ENCODE data around the gene CBLN1. TPM values are rescaled to one million over a fixed set of nuclear protein-coding genes. Genes with fewer than 3 reads are reported as not detected.

CBLN1 gene
- total RNA-seq, 5 donors from 2014 or later (not counting 1 experiment from before 2014, with no cell fraction given): not detected

- Histone ChIP-seq H3K27me3 (replicated peaks in 1 of 2; ENCODE audit: control insufficient read depth in 2 of 2, extremely low read depth in 1 of 2, insufficient read depth in 2 of 2, low read length in 1 of 2) (peaks cover 0 to 9% of the 10 kb centered on the region in 2 experiments), H3K4me3 (ENCODE audit: control insufficient read depth in 1 of 2, extremely low read depth in 1 of 2, low read length in 1 of 2) (no peak overlapping the region), H3K27ac (ENCODE audit: low read length) (no peak overlapping the region), H3K9me3 (no peaks in the 10 kb centered on the region), H3K4me1 (ENCODE audit: control insufficient read depth in 1 of 2, extremely low read depth in 1 of 2, insufficient read depth in 2 of 2, low read length in 2 of 2) (no peaks in the 10 kb centered on the region), H3K36me3 (ENCODE audit: control insufficient read depth in 2 of 2, extremely low read depth in 1 of 2, insufficient read depth in 1 of 2, low read length in 1 of 2) (no peaks in the 10 kb centered on the region)
- Mint-ChIP-seq H3K4me1 (no peaks in the 10 kb centered on the region), H3K36me3 (no peaks in the 10 kb centered on the region), H3K27me3 (peaks cover 11 to 13% of the 10 kb centered on the region in 2 donors), H3K9me3 (peaks cover 0 to 5% (median 4%) of the 10 kb centered on the region in 3 donors), H3K4me3 (no peak overlapping the region), H3K27ac (no peak overlapping the region)
- 80% methylated on average over 1 of the region's 1 CpG for WGBS (ENCODE audit: insufficient coverage)
- DNase-seq (no peak), ATAC-seq (replicated peaks in 1 of 4) (no peak)
- CTCF ChIA-PET: no interaction called here
- POLR2A ChIA-PET: no interaction called here
Observed at GRCh38 chr16:49268667-49269066, 13.0 kb downstream of the CBLN1 start.

GRCh38 chr16:49262501-49262900 lies 19.1 kb downstream of the CBLN1 start:
- Histone ChIP-seq H3K36me3 (ENCODE audit: control insufficient read depth in 2 of 2, extremely low read depth in 1 of 2, insufficient read depth in 1 of 2, low read length in 1 of 2) (no peaks in the 10 kb centered on the region), H3K9me3 (no peaks in the 10 kb centered on the region), H3K4me3 (ENCODE audit: control insufficient read depth in 1 of 2, extremely low read depth in 1 of 2, low read length in 1 of 2) (no peak overlapping the region), H3K4me1 (ENCODE audit: control insufficient read depth in 1 of 2, extremely low read depth in 1 of 2, insufficient read depth in 2 of 2, low read length in 2 of 2) (no peaks in the 10 kb centered on the region), H3K27me3 (replicated peaks in 1 of 2; ENCODE audit: control insufficient read depth in 2 of 2, extremely low read depth in 1 of 2, insufficient read depth in 2 of 2, low read length in 1 of 2) (peaks cover 0 to 4% of the 10 kb centered on the region in 2 experiments), H3K27ac (ENCODE audit: low read length) (no peak overlapping the region)
- DNase-seq (no peak), ATAC-seq (replicated peaks in 1 of 4) (no peak)
- 83% methylated on average over 5 of the region's 5 CpGs for WGBS (ENCODE audit: insufficient coverage)
- ChIA-PET CTCF (no interaction called here), POLR2A (no interaction called here)
- H3K27me3 Mint-ChIP-seq: peaks cover 2 to 8% of the 10 kb centered on the region in 2 donors
- H3K36me3 Mint-ChIP-seq: no peaks in the 10 kb centered on the region
- no peak overlapping the region for H3K4me3 Mint-ChIP-seq
- peaks cover 0 to 7% (median 5%) of the 10 kb centered on the region in 3 donors for H3K9me3 Mint-ChIP-seq
- no peaks in the 10 kb centered on the region for H3K4me1 Mint-ChIP-seq
- H3K27ac Mint-ChIP-seq: no peak overlapping the region

DNA sequence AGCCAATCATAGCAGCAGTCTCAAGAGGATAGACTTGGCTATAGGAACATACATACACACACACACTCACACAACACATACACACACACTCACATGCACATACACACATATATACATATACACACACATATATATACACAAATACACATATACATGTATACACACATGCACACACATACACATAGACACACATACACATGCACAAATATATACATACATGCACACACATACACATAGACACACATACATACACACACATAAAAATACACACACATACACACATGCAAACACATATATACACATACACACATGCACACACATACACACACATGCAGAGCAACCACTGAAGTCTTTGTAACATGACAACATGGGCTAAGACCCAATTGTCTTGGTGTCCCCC lies 19.7 kb downstream of the CBLN1 start:
- POLR2A ChIA-PET: interaction anchor here in 1 of 2 donors (0.7 kb wide), 1 partner anchor 544 kb away, joined by 3 read pairs; no protein-coding TSS in a partner anchor
- no peak overlapping the region for H3K4me3 Mint-ChIP-seq
- ATAC-seq (replicated peaks in 1 of 4): no peak

DNA sequence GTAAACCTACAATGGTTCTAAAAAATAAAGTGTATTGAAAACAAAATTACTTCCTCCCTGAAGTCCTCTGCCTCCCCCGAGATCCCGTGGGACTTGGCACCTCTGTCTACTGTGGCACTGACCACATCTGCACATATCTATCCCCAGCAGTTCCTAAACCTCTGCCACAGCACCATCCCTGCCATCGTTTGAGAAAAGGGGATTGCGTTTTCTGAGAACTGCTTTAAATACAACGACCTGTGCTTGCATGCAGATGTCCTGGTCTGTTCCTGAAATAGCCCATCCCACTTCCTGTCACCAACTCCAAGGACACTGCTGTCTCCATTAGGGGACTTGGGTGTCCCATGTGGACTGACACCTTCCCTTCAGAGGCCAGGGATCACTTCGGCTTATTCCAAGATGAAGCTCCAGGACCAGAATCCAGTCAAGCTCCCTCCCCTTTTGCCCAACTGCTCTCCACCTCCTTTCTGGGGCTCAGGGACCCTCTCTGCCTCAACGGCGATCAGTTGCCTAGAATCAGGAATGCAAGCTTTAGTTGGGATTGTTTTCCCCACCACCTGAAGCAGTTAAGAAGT lies 20.6 kb downstream of the CBLN1 start:
- H3K27ac ChIP-seq (ENCODE audit: low read length): no peak overlapping the region
- H3K4me3 ChIP-seq (ENCODE audit: control insufficient read depth in 1 of 2, extremely low read depth in 1 of 2, low read length in 1 of 2): no peak overlapping the region
- Mint-ChIP-seq H3K27ac (no peak overlapping the region), H3K4me1 (no peaks in the 10 kb centered on the region), H3K9me3 (peaks cover under 1 to 7% (median 5%) of the 10 kb centered on the region in 3 donors), H3K4me3 (no peak overlapping the region), H3K36me3 (no peaks in the 10 kb centered on the region), H3K27me3 (peaks cover 2 to 8% of the 10 kb centered on the region in 2 donors)
- no peak for ATAC-seq (replicated peaks in 1 of 4)
- H3K9me3 ChIP-seq: no peaks in the 10 kb centered on the region
- POLR2A ChIA-PET: interaction anchor here in 1 of 2 donors (0.7 kb wide), 1 partner anchor 545 kb away, joined by 3 read pairs; no protein-coding TSS in a partner anchor
- CTCF ChIA-PET: no interaction called here
- 47% methylated on average over 6 of the region's 8 CpGs for WGBS (ENCODE audit: insufficient coverage)
- no peaks in the 10 kb centered on the region for H3K36me3 ChIP-seq (ENCODE audit: control insufficient read depth in 2 of 2, extremely low read depth in 1 of 2, insufficient read depth in 1 of 2, low read length in 1 of 2)
- DNase-seq: no peak
- peaks cover 0 to 1% of the 10 kb centered on the region in 2 experiments for H3K27me3 ChIP-seq (replicated peaks in 1 of 2; ENCODE audit: control insufficient read depth in 2 of 2, extremely low read depth in 1 of 2, insufficient read depth in 2 of 2, low read length in 1 of 2)
- no peaks in the 10 kb centered on the region for H3K4me1 ChIP-seq (ENCODE audit: control insufficient read depth in 1 of 2, extremely low read depth in 1 of 2, insufficient read depth in 2 of 2, low read length in 2 of 2)

More for the DNA sequence above, 19.7 kb downstream of the CBLN1 start:
- Histone ChIP-seq H3K4me1 (ENCODE audit: control insufficient read depth in 1 of 2, extremely low read depth in 1 of 2, insufficient read depth in 2 of 2, low read length in 2 of 2) (no peaks in the 10 kb centered on the region), H3K9me3 (no peaks in the 10 kb centered on the region), H3K4me3 (ENCODE audit: control insufficient read depth in 1 of 2, extremely low read depth in 1 of 2, low read length in 1 of 2) (no peak overlapping the region), H3K36me3 (ENCODE audit: control insufficient read depth in 2 of 2, extremely low read depth in 1 of 2, insufficient read depth in 1 of 2, low read length in 1 of 2) (no peaks in the 10 kb centered on the region), H3K27me3 (replicated peaks in 1 of 2; ENCODE audit: control insufficient read depth in 2 of 2, extremely low read depth in 1 of 2, insufficient read depth in 2 of 2, low read length in 1 of 2) (peaks cover 0 to 4% of the 10 kb centered on the region in 2 experiments), H3K27ac (ENCODE audit: low read length) (no peak overlapping the region)
- peaks cover 2 to 8% of the 10 kb centered on the region in 2 donors for H3K27me3 Mint-ChIP-seq
- peaks cover 0 to 7% (median 5%) of the 10 kb centered on the region in 3 donors for H3K9me3 Mint-ChIP-seq
- CTCF ChIA-PET: no interaction called here
- H3K4me1 Mint-ChIP-seq: no peaks in the 10 kb centered on the region
- DNase-seq: no peak
- no peak overlapping the region for H3K27ac Mint-ChIP-seq
- H3K36me3 Mint-ChIP-seq: no peaks in the 10 kb centered on the region

DNA sequence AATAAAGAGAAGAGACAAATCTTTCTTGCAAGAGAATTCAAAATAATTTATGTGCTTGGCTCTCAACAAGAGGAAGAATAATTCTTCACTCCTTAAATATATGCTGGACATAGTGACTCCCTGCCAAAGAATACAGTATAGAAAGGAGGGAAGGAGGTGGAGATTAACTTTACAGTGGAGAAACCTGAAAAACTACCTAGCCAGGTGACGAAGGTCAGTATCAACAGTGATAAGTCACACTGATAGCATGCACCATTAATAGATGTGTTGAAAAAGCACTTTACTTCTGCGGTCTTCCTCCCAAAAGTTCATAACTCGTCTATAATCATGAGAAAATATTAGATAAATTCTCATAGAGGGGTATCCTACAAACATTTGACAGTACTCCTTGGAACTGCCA lies 21.4 kb downstream of the CBLN1 start:
- peaks cover 5 to 13% (median 5%) of the 10 kb centered on the region in 3 donors for H3K9me3 Mint-ChIP-seq
- no peaks in the 10 kb centered on the region for H3K4me1 Mint-ChIP-seq
- CTCF ChIA-PET: no interaction called here
- no peak overlapping the region for H3K4me3 Mint-ChIP-seq
- no peaks in the 10 kb centered on the region for H3K36me3 Mint-ChIP-seq
- no peak overlapping the region for H3K27ac Mint-ChIP-seq
- Histone ChIP-seq H3K4me1 (ENCODE audit: control insufficient read depth in 1 of 2, extremely low read depth in 1 of 2, insufficient read depth in 2 of 2, low read length in 2 of 2) (no peaks in the 10 kb centered on the region), H3K4me3 (ENCODE audit: control insufficient read depth in 1 of 2, extremely low read depth in 1 of 2, low read length in 1 of 2) (no peak overlapping the region), H3K9me3 (no peaks in the 10 kb centered on the region), H3K27me3 (replicated peaks in 1 of 2; ENCODE audit: control insufficient read depth in 2 of 2, extremely low read depth in 1 of 2, insufficient read depth in 2 of 2, low read length in 1 of 2) (no peaks in the 10 kb centered on the region), H3K36me3 (ENCODE audit: control insufficient read depth in 2 of 2, extremely low read depth in 1 of 2, insufficient read depth in 1 of 2, low read length in 1 of 2) (no peaks in the 10 kb centered on the region), H3K27ac (ENCODE audit: low read length) (no peak overlapping the region)
- no CpG with 5 or more reads among the region's 3 CpGs for WGBS (ENCODE audit: insufficient coverage)
- POLR2A ChIA-PET: no interaction called here
- no peak for DNase-seq
- peaks cover 2 to 13% of the 10 kb centered on the region in 2 donors for H3K27me3 Mint-ChIP-seq
- no peak for ATAC-seq (replicated peaks in 1 of 4)

DNA sequence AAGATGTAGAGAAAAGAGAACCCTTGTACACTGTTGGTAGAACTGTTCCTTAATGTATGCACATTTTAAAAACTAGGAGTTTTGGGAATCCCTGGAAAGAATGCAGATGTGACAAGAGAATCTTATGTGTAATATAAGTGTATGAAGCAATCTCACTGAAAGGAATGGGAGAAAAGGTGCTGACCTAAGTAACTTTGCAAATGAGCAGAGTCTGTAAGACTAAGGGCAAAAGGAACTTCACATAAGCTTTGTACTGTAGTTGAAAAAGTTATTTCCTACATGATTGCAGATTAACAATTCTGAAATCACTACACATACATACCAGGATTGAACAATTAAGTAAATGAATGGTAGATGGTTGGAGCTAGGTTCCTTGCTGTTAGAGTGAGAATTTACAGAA lies 22.3 kb downstream of the CBLN1 start:
- Histone ChIP-seq H3K4me3 (ENCODE audit: control insufficient read depth in 1 of 2, extremely low read depth in 1 of 2, low read length in 1 of 2) (no peak overlapping the region), H3K9me3 (no peaks in the 10 kb centered on the region), H3K36me3 (ENCODE audit: control insufficient read depth in 2 of 2, extremely low read depth in 1 of 2, insufficient read depth in 1 of 2, low read length in 1 of 2) (no peaks in the 10 kb centered on the region), H3K27ac (ENCODE audit: low read length) (no peak overlapping the region), H3K4me1 (ENCODE audit: control insufficient read depth in 1 of 2, extremely low read depth in 1 of 2, insufficient read depth in 2 of 2, low read length in 2 of 2) (no peaks in the 10 kb centered on the region), H3K27me3 (replicated peaks in 1 of 2; ENCODE audit: control insufficient read depth in 2 of 2, extremely low read depth in 1 of 2, insufficient read depth in 2 of 2, low read length in 1 of 2) (no peaks in the 10 kb centered on the region)
- Mint-ChIP-seq H3K27ac (no peak overlapping the region), H3K9me3 (peaks cover 4 to 15% (median 5%) of the 10 kb centered on the region in 3 donors), H3K4me1 (no peaks in the 10 kb centered on the region), H3K4me3 (no peak overlapping the region), H3K27me3 (peaks cover 2 to 16% of the 10 kb centered on the region in 2 donors), H3K36me3 (no peaks in the 10 kb centered on the region)
- DNase-seq (no peak), ATAC-seq (replicated peaks in 1 of 4) (no peak)
- POLR2A ChIA-PET: no interaction called here
- CTCF ChIA-PET: no interaction called here

DNA sequence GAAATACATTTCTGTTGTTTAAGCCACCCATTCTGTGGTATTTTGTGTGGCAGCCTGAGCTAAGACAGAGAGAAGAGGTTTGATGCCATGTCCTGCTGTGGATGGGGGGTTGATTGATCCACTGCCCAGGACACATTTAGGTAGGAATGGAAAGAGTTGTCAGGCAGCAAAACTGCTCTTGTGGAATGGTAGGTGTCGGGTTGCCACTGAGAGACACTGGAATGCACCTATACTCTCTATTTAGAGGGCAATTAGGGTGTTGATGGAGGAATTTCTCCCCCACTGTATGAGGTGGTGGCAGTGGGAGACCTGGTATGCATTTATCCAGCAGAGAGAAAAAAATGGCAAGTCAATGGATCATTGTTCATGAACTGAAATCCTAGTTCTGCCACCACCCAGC lies 30.9 kb downstream of the CBLN1 start:
- DNase-seq: no peak
- no peaks in the 10 kb centered on the region for H3K36me3 ChIP-seq (ENCODE audit: control insufficient read depth in 2 of 2, extremely low read depth in 1 of 2, insufficient read depth in 1 of 2, low read length in 1 of 2)
- H3K4me1 ChIP-seq (ENCODE audit: control insufficient read depth in 1 of 2, extremely low read depth in 1 of 2, insufficient read depth in 2 of 2, low read length in 2 of 2): no peaks in the 10 kb centered on the region
- peaks cover 6 to 35% of the 10 kb centered on the region in 2 donors for H3K27me3 Mint-ChIP-seq
- H3K27ac ChIP-seq (ENCODE audit: low read length): no peak overlapping the region
- no peak for ATAC-seq (replicated peaks in 1 of 4)
- peaks cover 0 to 11% (median 6%) of the 10 kb centered on the region in 3 donors for H3K9me3 Mint-ChIP-seq
- no peaks in the 10 kb centered on the region for H3K9me3 ChIP-seq
- POLR2A ChIA-PET: no interaction called here
- CTCF ChIA-PET: no interaction called here
- no peak overlapping the region for H3K4me3 Mint-ChIP-seq
- no peaks in the 10 kb centered on the region for H3K27me3 ChIP-seq (replicated peaks in 1 of 2; ENCODE audit: control insufficient read depth in 2 of 2, extremely low read depth in 1 of 2, insufficient read depth in 2 of 2, low read length in 1 of 2)
- no peaks in the 10 kb centered on the region for H3K4me1 Mint-ChIP-seq
- WGBS (ENCODE audit: insufficient coverage): no CpG with 5 or more reads among the region's 1 CpG
- no peaks in the 10 kb centered on the region for H3K36me3 Mint-ChIP-seq
- no peak overlapping the region for H3K4me3 ChIP-seq (ENCODE audit: control insufficient read depth in 1 of 2, extremely low read depth in 1 of 2, low read length in 1 of 2)
- H3K27ac Mint-ChIP-seq: no peak overlapping the region

Measured in T-cell (primary cell).